ENCODE data around the gene ERMARD.

DNA sequence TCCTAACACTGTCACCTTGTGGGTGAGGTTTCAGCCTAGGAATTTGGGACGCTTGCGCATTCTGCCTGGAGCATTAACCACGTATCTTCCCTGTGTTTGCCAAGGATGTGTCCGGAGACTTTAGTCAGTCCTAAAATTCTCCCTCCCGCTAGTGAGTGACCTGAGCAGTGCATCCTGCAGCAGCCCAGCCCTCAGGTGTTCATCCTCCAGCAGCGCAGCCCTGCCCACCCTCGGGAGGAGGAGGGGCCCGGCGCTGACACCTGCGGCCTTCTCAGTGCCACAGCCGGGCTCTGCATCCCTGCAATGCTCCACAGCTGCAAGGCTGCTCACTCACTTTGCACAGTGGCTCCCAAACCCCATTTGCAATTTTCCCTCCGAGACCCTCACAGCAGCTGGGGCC, 79.5 kb downstream of the ERMARD start:
- TF ChIP-seq, protein P1, sequence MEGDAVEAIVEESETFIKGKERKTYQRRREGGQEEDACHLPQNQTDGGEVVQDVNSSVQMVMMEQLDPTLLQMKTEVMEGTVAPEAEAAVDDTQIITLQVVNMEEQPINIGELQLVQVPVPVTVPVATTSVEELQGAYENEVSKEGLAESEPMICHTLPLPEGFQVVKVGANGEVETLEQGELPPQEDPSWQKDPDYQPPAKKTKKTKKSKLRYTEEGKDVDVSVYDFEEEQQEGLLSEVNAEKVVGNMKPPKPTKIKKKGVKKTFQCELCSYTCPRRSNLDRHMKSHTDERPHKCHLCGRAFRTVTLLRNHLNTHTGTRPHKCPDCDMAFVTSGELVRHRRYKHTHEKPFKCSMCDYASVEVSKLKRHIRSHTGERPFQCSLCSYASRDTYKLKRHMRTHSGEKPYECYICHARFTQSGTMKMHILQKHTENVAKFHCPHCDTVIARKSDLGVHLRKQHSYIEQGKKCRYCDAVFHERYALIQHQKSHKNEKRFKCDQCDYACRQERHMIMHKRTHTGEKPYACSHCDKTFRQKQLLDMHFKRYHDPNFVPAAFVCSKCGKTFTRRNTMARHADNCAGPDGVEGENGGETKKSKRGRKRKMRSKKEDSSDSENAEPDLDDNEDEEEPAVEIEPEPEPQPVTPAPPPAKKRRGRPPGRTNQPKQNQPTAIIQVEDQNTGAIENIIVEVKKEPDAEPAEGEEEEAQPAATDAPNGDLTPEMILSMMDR (IDR thresholded peaks at IDR 0.05; ENCODE audit: low read length) = no peak
- TF ChIP-seq EZH2phosphoT487 (IDR thresholded peaks at IDR 0.05; ENCODE audit: low read length) (no peak), EZH2 (optimal IDR thresholded peaks at IDR 0.05; ENCODE audit: low read depth, low read length) (no peak)

All from MM.1S (cell line).